ENCODE data around the gene S100A4.
A peak's percentile ranks its signal among the peaks of the same experiment; 100 is the strongest.
"Not testable (repeated sequence)": the region's sequence is repeated elsewhere in the genome, so short reads cannot be mapped to it uniquely, and the experiment has no call there.

Gene S100A4

DNA sequence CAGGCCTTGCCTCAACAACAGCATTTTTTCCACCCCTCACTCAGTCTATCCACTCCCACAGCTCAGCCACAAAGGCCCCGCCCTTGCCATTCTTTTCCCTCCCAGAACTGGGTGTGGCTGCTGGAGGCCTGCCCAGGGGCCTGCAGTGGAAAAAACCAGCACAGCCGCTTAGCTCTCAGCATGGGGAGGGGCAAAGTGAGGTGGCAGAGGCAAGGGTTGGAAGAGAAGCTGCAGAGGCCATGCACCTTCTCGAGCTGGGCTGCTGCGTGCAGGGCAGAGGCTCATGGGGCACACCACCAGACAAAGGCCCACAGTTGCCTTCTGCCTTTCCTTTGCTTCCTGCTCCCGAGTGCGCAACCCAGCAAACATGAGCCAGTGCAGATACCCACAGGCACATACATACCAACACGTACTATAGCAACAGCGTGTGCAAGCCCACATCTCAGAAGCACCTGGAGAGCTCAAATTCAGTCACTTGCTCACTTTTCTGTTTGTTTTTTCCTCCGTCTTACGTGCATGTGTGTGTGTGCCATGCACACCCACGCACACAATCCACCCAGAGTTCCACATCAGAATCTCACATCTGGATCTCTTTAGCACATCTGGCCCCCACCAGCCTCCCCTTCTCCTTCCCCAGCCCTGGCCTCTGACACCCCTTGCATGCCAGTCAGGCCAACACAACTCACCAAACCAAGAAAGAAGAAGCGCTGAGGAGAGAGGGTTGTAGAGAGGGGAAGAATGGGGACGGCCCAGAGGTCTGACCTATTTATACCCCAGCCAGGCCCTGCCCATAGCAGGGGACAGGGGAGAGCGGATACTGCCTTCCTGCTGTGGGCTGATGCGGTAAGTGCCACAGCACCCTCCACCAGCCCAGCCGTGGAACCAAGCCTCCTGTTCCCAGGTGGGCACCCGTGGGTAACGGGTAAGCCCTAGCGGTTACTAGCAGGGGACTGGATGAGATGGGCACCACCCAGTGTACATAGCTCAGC, at the start of gene S100A4:
S100A4 (minus strand) TSS at position 740 of the 989 bp plus-strand sequence. CDS start 1,012 bp downstream, outside the sequence.
- DNase-seq, result peak; percentile 96 to 98

DNA sequence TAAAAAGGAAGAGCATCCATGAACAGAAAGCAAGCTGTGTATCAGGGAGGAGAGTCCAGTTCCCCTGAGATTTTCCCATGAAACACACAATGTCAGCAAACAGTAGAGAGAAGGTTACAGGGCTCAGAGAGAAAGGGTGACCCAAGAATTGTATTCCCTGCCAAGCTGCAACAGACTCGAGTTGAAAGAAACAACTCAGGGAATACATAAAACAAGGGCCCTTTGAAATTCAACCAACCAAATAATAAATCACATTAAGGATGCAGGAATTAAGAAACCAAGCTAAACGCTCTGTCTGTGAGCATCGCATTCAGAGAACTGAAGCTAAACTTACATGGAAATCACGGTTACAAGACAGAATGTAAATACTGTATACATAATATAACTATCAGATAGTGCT, 47.1 kb upstream of the S100A4 start:
- no peak for DNase-seq

DNA sequence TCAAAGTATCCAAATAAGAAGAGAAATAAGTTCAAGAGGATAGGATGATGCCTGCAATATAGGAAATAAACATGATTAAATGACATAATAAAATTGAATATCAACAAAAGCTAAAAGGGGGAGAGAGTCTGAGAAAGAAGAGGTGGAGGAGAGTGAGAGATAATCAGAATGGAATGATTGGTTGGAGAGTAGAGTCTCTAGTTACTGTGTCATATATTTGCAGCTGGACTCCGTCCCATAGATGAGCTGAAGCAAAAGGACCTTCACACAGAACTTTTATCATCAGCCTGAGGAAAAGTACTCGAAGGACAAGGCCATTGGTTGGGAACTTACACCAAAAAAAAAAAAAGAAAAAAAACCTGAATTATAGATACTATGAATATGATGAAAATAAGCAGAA, 42.9 kb upstream of the S100A4 start:
- no peak for DNase-seq

DNA sequence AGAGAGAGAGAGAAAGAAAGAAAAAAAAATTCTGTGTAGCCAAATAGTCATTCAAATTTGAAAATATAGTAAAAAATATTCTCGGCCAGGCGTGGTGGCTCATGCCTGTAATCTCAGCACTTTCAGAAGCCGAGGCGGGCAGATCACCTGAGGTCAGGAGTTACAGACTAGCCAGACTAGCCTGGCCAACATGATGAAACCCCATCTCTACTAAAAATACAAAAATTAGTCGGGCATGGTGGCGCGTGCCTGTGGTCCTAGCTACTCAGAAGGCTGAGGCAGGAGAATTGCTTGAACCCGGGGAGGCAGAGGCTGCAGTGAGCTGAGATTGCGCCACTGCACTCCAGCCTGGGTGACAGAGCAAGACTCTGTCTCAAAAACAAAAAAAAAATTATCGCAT, 42.4 kb upstream of the S100A4 start:
- not testable (repeated sequence) for DNase-seq

DNA sequence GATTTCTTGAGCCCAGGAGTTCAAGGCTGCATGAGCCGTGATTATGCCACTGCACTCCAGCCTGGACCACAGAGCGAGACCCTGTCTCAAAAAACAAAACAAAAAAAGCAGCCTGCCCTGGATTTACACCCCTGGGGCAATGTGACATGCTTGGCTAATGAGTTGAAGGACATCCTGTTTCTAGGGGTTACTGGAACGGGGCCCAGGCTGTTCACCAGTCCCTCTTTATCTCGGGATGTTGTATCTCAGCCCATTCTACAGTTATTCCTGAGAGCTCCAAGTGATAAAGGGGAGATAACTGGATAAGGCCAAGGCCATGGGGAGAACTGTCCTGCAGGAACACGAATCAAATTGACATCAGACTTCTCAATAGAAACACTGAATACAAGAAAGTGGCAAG, 41.7 kb upstream of the S100A4 start:
- no peak for DNase-seq

DNA sequence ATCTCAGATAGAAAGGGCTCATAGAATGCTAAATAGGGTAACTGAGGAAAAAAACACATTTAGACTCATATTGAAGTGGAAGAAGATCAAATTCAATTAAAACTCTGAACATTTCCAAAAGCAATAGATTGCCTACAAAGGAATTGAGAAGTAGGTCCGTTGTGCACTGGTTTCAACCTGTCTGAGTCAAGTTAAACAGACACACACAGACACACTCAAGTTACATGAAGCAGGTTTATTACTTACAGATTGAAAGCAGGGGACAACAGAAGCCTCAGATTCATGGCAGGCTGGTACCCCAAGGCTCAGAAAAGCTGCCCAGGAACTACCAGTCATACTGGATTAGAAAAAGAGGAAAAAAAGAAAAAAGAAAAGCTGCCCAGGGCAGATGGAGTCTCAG, 40.7 kb upstream of the S100A4 start:
- DNase-seq, result no peak

DNA sequence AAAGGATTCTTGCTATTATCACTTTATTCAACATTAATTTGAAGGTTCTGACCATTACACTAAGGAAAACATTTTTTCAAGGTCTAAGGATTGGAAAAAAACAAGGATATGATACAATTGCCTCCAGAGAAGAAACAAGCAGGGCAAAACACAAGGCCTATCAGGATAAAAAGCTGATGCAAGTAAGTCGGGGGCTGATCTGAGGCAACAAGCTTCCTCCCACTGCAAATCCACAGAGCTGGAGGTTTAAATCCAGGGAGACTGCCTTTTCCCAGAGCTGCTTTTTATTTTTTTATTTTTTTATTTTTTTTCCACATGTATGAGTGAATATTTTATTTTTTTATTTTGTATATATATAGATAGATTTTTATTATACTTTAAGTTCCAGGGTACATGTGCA, 39.4 kb upstream of the S100A4 start:
- no peak for DNase-seq

DNA sequence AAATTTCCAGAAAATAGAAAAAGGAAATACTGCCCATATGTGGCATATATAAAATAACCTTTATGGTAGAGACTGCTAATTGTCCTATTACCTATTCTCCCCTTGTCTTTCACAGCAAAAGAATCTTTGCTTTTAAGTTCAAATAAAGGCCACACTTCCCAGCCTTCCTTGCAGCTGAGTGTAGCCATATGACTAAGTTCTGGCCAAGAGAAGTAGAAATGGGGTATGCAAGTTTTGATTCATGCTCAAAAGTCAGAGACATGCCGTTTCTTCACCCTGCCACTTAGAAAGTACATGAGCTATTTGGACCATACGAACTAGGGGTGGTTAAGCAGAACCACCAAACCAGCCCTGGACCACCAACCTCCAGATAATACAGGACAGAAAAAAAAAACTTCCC, 38.4 kb upstream of the S100A4 start:
- no peak for DNase-seq

DNA sequence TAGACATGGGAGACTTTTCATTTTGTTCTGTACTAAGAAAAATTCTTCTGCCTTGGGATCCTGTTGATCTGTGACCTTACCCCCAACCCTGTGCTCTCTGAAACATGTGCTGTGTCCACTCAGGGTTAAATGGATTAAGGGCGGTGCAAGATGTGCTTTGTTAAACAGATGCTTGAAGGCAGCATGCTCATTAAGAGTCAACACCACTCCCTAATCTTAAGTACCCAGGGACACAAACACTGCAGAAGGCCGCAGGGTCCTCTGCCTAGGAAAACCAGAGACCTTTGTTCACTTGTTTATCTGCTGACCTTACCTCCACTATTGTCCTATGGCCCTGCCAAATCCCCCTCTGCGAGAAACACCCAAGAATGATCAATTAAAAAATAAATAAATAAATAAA, 37.9 kb upstream of the S100A4 start:
- not testable (repeated sequence) for DNase-seq

DNA sequence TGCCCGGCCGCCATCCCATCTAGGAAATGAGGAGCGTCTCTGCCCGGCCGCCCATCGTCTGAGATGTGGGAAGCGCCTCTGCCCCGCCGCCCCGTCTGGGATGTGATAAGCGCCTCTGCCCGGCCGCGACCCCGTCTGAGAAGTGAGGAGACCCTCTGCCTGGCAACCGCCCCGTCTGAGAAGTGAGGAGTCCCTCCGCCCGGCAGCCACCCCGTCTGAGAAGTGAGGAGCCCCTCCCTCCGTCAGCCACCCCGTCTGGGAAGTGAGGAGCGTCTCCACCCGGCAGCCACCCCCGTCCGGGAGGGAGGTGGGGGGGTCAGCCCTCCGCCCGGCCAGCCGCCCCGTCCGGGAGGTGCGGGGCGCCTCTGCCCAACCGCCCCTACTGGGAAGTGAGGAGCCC, 37.2 kb upstream of the S100A4 start:
- not testable (repeated sequence) for DNase-seq

DNA sequence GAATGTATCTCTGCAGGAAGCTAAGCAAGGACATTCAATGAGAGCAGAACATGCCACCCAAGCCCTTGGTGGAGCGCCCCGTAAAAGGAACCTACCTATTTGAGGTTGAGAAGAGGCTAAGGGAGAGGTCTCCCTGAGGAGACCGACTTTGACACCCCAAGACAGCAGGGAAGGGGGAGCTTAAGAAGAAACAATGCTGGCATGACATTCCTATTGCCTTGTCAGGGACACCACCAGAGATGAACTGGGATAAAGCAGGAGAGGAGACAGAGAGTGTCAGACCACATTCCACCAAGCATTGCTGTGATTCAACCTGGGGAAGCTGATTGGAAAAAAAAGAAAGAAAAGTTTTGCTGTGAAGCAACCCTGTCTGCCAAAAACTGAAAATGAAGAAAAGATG, 33.3 kb upstream of the S100A4 start:
- DNase-seq, result no peak

DNA sequence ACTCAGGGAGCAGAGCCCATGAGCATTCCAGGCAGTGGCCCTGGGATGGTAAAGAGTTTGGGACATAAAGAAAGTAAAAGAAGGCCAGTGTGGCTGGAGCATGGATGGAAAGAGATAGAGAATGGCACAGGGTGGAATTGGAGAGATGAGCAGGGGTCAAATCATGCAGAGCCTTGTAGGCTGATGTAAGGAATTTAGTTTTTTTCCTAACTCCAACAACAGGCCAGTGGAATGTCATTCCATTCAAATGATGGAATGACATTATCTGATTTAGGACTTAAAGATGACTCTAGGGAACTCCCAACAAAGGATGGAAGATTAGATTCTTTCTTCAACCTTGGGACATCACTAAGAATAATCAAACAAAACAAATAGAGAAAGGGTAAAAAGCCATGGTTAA, 32.9 kb upstream of the S100A4 start:
- DNase-seq, result no peak

DNA sequence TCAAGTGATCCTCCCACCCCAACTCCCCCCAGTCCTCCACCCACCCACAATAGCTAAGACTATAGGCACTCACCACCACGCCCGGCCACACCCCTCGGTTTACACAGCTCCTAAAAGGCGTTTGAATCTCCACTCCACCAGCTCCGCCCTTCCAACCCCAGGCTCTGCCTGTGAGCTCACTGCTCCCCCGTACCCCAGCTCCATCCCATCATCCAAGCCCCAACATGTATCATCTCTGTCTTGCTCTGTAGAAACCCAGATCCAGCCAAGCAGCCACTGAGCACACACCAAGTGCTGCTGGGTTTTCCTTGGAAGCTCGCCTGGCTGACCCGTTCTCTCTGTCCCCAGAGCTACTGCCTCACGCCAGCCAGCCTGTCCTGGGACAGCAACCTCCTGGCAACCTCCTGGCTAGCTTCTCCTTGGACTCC, 32.0 kb upstream of the S100A4 start:
- DNase-seq, result no peak

DNA sequence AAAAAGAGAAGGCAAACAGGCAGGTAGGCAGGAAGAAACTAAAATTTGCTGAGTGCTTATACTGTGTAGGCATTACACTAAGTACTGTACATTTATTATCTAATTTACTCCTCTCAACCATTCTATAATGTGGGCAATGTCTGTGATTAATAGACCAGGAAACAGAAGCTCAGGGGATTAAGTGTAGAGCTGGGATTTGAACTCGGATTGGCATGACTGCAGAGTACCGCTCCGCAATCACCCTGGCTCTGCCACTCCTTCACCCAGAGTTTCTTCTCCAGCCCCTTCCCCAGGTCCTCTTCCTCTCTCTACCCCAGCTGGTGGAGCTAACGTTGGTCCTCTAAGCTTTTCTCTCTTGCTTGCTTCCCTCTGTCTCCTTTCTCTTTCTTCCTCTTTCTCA, 31.5 kb upstream of the S100A4 start:
- no peak for DNase-seq

DNA sequence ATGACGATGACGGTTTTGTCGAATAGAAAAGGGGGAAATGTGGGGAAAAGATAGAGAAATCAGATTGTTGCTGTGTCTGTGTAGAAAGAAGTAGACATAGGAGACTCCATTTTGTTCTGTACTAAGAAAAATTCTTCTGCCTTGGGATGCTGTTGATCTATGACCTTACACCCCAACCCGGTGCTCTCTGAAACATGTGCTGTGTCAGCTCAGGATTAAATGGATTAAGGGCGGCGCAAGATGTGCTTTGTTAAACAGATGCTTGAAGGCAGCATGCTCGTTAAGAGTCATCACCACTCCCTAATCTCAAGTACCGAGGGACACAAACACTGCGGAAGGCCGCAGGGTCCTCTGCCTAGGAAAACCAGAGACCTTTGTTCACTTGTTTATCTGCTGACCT, 29.9 kb upstream of the S100A4 start:
- not testable (repeated sequence) for DNase-seq

DNA sequence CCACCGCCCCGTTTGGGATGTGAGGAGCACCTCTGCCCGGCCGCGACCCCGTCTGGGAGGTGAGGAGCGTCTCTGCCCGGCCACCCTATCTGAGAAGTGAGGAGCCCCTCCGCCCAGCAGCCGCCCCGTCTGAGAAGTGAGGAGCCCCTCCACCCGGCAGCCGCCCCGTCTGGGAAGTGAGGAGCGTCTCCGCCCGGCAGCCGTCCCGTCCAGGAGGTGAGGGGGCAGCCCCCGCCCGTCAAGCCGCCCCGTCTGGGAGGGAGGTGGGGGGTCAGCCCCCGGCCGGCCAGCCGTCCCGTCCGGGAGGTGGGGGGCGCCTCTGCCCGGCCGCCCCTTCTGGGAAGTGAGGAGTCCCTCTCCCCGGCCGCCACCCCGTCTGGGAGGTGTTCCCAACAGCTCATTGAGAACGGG, 29.5 kb upstream of the S100A4 start:
- not testable (repeated sequence) for DNase-seq

DNA sequence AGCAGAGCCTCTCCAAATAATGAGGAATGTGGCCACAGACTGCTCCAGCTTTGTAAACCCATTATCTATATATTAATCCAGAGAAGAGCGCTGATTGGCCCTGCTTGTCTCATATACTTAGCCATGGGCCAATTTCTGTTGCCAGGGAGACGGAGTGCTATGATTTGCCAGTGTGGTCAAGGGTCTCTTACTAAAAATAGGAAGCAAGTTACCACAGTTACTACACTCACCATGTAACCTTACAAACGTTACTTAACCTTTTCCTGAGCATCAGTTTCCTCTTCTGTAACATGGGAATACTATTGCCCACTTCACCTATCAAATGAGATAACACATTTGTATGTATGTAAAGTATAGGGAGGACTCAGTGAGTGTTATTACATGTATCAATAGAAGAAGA, 27.7 kb upstream of the S100A4 start:
- no peak for DNase-seq

DNA sequence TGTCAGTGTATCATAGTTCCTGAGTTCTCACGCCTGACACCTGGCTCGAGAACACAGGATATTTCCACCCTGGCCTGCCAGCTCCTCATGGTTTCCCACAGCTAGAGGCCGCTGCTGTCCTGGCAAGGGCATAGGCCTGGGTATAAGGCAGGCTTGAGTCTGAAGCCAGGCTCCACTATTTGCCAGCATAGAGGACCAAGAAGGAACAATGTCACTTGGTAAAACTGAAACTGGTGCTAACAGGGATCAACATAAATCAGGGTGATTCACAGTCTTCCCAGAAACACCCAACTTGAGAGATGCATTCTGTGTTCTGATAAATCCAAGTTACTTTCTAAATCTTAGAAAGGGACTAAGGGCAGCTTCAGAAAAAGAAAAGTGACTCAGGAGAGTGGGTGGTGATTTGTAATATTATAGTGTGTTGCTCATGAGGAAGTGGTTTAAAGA, 27.0 kb upstream of the S100A4 start:
- peak; percentile 73 to 77 for DNase-seq

DNA sequence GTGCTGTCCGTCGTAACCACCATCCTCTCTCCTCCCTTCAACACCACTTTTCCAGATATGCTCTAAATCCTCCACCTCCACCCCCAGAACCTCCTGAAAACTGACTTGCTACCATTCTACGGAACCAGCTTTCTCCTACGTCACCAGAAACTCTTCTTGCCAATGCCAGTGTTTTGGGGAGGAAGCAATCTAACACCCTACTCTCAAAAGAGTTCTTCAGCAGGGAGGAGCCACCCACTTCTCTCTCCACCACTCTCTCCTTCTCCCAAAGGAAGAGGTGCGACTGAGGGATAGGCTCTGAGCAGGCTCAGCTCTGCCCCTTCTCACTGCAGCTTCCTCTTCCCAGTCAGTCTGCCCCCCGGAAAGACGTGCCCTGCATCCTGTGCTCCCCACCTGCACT, 26.1 kb upstream of the S100A4 start:
- no peak for DNase-seq

DNA sequence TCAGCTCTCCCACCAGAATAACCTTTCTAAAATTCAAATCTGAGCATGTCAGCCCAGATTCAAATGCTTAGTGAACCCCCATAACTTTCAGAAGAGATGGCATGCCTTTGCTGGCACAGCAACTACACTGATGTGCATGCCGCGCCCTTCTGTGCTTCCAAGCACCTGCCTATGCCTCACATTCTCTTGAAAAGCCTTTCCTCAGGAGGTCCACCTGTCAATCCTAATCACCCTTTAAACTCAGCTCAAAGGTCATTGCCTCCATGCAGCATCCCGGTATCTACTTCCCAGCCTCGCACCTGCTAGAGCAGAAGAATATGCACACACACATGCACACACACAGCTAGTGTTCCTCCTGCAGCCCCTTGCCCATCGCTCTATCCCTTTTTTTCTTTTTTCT, 25.3 kb upstream of the S100A4 start:
- DNase-seq, result no peak

DNA sequence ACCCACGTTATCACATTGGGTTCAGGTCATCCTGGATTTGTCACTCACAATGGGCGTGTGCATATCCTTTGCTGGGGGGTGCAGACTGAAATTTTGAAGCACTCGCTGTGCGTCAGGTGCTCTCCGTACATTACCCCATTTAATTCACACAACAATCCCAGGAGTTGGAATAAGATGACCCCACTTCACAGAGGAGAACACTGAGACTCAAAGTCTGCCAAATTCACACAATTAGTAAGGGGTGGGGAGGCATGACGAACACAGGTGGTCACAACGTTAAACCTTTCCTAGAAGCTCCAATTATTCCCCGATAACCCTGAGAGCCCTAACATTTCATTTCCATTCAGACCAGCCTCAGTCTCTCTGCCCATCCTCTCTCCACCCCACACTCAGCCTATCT, 23.9 kb upstream of the S100A4 start:
- DNase-seq, result no peak

DNA sequence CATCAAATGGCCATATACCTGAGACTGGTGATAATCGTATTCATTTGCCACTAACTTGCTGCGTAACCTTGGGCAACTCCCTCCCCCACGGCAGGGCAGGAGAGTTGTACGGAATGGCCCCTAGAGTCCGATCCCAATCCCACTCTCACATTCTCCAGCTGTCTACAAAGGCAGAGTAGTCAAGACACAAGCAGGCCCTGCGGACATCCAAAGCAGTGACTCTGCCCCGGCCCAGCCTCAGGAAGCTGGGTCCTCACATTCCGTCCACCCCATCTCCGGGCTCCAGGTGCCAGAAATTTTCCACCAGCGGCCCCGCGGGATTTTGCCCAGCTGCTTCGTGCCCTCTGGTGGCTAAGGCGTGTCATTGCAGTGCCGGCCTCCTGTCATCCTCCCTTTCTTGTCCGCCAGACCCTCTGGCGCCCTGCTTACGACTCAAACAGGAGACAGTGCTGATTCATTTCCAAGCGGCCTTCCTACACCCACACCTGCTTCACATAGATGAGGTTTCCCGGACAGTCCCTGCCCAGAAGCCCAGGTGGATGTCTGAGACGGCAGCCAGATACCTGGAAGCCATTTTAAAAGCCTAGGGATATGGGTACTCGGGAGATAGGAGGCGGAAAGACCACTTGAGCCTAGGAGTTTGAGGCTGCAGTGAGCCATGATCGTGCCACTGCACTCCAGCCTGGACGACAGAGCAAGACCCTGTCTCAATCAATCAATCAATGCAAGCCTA, 22.9 kb upstream of the S100A4 start:
- peak; percentile 90 to 93 for DNase-seq

DNA sequence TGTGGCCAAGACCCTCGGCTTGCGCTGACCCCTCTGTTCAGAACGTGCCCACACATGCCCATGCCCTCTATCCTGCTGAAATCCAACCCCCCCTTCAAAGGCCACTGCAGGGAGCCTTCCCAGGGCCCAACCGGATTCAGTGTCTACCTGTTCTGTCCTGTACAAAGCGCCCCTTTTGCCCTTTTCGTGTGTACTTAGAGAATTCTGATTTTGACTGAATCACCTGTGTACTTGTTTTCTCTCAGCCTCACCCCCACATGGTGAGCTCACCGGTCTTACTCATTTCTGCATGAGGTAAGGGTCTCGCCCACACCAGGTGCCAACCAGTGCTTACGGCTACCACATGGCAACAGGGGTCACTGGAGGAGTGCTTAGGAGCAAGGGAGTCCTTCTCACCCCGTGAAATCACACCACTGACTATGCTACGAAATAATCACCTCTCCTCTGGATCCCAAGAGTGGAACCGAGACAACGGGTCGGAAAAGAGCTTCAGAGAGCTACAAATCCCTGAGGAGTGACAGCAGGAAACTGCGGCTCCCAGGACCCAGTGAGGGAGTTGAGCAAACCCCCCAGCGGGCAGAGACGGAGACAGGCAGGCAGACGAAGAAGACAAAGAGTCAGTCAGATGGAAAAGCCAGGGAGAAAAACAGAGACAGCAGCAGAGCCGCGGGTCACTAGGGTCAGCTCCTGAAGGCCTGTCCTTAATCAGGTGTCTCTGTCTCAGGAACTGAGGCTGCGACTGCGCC, 22.2 kb upstream of the S100A4 start:
- peak; percentile 62 to 70 for DNase-seq
